Gastroesophageal sphincter (tissue), 3 donors: ENCODE data around the gene HAO2.

Source experiments
- CTCF ChIP-seq, 4 experiments: fragments of 200-600 bp in 2 of 4; fragments of 450-650 bp in 2 of 4; sonication (generic) in 1 of 4; IDR thresholded peaks; one replicate each; pipeline ENCODE4 v1.5.1; 2017 to 2019; ENCODE audit warnings: antibody characterized with exemption in 4 of 4, mild to moderate bottlenecking in 2 of 4, moderate library complexity in 2 of 4
- POLR2A ChIP-seq, 2 donors: fragments of 450-650 bp; IDR thresholded peaks; one replicate each; pipeline ENCODE4 v1.6.1; 2017; ENCODE audit warnings: antibody characterized with exemption in 2 of 2, mild to moderate bottlenecking in 2 of 2, moderate library complexity in 1 of 2
- POLR2AphosphoS5 ChIP-seq: sonication (generic); formaldehyde crosslinking; IDR thresholded peaks from one replicate; pipeline ENCODE4 v1.6.1; 2017; ENCODE audit warnings: antibody characterized with exemption

GRCh38 chr1:119419109-119419508, 50.5 kb downstream of the HAO2 start:
- TF ChIP-seq POLR2A (IDR thresholded peaks at IDR 0.05) = no peak
- TF ChIP-seq CTCF (IDR thresholded peaks at IDR 0.05) = no peak
- TF ChIP-seq POLR2AphosphoS5 = no peak
